ENCODE results near the gene MUC5AC. TPM values are rescaled to one million over a fixed set of nuclear protein-coding genes. Genes with fewer than 3 reads are reported as not detected.

Gene MUC5AC
- total RNA-seq, 4 donors from 2014 or later: not detected

DNA sequence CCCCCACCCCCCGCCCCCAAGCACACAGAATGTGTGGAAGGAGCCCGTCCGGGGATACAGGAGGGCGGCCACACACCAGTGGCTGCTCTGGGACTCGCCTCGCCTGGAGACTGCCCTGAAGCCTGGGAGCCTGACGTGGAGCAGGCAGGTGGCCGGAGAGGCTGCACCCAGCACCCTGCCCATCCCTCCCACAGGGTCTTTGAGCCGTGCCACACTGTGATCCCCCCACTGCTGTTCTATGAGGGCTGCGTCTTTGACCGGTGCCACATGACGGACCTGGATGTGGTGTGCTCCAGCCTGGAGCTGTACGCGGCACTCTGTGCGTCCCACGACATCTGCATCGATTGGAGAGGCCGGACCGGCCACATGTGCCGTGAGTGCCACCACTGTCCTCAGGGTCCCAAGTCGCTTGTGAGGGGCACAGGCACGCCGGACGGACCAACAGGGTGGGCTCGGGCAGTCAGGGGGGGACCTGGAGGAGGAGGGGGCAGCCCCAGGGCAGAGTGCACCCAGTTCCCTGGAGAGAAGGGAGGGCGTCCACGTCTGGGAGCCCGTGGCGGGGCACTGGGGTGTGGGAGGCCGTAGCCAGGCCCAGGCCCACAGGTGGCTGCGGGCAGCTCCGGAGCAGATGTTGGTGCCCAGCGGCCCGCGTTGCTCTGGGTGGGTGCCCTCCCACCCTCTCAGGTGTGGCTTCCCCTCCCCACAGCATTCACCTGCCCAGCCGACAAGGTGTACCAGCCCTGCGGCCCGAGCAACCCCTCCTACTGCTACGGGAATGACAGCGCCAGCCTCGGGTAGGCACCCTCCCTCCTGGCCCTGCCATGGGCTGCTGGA lies 38.1 kb downstream of the MUC5AC start:
- Histone ChIP-seq H3K27me3 (peaks cover 30 to 47% (median 41%) of the 10 kb centered on the region in 3 donors), H3K9me3 (no peaks in the 10 kb centered on the region), H3K27ac (no peak overlapping the region), H3K36me3 (no peaks in the 10 kb centered on the region), H3K4me1 (no peaks in the 10 kb centered on the region), H3K4me3 (no peak overlapping the region)
- no peak for DNase-seq
- in situ Hi-C loops (cut with MboI; ENCODE audit: low sequenced_read_pairs in 4 of 4) (no loop called here), intact Hi-C loops (cut with DNase I; ENCODE audit: low total_unique reads) (no loop called here)
- no peak for TF ChIP-seq POLR2A (IDR thresholded peaks at IDR 0.05)
- TF ChIP-seq, protein P1, sequence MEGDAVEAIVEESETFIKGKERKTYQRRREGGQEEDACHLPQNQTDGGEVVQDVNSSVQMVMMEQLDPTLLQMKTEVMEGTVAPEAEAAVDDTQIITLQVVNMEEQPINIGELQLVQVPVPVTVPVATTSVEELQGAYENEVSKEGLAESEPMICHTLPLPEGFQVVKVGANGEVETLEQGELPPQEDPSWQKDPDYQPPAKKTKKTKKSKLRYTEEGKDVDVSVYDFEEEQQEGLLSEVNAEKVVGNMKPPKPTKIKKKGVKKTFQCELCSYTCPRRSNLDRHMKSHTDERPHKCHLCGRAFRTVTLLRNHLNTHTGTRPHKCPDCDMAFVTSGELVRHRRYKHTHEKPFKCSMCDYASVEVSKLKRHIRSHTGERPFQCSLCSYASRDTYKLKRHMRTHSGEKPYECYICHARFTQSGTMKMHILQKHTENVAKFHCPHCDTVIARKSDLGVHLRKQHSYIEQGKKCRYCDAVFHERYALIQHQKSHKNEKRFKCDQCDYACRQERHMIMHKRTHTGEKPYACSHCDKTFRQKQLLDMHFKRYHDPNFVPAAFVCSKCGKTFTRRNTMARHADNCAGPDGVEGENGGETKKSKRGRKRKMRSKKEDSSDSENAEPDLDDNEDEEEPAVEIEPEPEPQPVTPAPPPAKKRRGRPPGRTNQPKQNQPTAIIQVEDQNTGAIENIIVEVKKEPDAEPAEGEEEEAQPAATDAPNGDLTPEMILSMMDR (IDR thresholded peaks at IDR 0.05 in 4 of 5, conservative IDR thresholded peaks at IDR 0.05 in 1 of 5): no peak
- ATAC-seq: no peak

DNA sequence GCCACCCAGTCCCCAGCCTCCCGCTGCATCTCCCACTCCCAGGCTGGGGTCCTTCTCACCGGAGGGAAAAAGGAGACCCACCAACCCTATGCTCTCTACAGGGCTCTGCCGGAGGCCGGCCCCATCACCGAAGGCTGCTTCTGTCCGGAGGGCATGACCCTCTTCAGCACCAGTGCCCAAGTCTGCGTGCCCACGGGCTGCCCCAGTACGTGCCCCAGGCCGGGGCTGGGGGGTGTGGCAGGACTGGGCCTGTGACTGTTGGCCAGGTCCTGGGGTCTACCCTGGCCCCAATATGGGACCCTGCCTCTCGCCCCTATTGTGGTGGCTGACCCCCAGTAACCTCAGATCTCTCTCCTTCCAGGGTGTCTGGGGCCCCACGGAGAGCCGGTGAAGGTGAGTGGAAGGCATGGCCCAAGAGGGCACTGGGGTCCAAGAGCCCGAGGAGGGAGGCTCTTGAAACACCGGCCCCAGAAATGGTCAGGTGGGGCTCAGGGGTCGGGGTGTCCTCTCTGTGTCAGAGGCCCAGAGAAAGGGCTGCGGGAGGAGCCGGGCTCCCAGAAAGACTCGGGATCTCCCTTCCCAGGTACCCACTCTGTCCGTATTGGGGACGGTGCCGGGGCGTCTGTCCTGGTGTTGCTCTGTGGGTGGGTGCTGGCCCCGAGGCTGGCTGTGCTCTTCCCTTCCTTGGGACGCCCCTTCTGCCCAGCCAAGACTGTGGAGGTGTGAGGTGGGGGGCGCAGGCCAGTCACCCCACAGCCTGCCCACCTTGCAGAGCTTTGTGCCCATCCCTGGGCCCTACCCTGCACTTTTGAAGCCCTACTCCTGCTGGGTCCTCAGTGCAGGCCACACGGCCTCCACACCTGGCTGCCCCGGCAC lies 39.0 kb downstream of the MUC5AC start:
- intact Hi-C loops (cut with DNase I; ENCODE audit: low total_unique reads): no loop called here
- H3K4me1 ChIP-seq: no peaks in the 10 kb centered on the region
- no peak overlapping the region for H3K4me3 ChIP-seq
- no peak for TF ChIP-seq POLR2A (IDR thresholded peaks at IDR 0.05)
- TF ChIP-seq, protein P1 (IDR thresholded peaks at IDR 0.05 in 4 of 5, conservative IDR thresholded peaks at IDR 0.05 in 1 of 5): no peak
- in situ Hi-C loops (cut with MboI; ENCODE audit: low sequenced_read_pairs in 4 of 4): no loop called here
- no peaks in the 10 kb centered on the region for H3K36me3 ChIP-seq
- H3K9me3 ChIP-seq: no peaks in the 10 kb centered on the region
- DNase-seq (peak in 1 of 2 donors; percentile 8), ATAC-seq (no peak)
- no peak overlapping the region for H3K27ac ChIP-seq
- H3K27me3 ChIP-seq: peaks cover 30 to 47% (median 41%) of the 10 kb centered on the region in 3 donors

DNA sequence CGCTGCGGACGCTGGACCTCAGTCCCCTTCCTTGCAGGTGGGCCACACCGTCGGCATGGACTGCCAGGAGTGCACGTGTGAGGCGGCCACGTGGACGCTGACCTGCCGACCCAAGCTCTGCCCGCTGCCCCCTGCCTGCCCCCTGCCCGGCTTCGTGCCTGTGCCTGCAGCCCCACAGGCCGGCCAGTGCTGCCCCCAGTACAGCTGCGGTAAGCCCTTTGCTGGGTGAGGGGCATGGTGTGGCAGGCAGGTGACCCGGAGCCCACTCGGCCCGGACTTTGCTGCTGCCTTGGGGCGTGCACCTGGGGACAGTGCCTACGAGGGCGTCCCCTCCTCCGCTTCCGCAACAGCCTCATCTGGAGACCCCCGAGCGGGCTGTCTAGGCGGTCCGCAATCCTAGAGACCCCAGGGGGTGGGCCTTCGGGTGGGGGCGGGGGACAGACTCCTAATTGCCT lies 39.7 kb downstream of the MUC5AC start:
- in situ Hi-C loops (cut with MboI; ENCODE audit: low sequenced_read_pairs in 4 of 4): no loop called here
- no peaks in the 10 kb centered on the region for H3K4me1 ChIP-seq
- TF ChIP-seq POLR2A (IDR thresholded peaks at IDR 0.05): no peak
- TF ChIP-seq, protein P1 (IDR thresholded peaks at IDR 0.05 in 4 of 5, conservative IDR thresholded peaks at IDR 0.05 in 1 of 5): no peak
- no peaks in the 10 kb centered on the region for H3K9me3 ChIP-seq
- H3K27me3 ChIP-seq: peaks cover 30 to 47% (median 41%) of the 10 kb centered on the region in 3 donors
- intact Hi-C loops (cut with DNase I; ENCODE audit: low total_unique reads): no loop called here
- H3K4me3 ChIP-seq: no peak overlapping the region
- DNase-seq: peak in 1 of 2 donors; percentile 7
- no peak overlapping the region for H3K27ac ChIP-seq
- no peak for ATAC-seq
- H3K36me3 ChIP-seq: no peaks in the 10 kb centered on the region

DNA sequence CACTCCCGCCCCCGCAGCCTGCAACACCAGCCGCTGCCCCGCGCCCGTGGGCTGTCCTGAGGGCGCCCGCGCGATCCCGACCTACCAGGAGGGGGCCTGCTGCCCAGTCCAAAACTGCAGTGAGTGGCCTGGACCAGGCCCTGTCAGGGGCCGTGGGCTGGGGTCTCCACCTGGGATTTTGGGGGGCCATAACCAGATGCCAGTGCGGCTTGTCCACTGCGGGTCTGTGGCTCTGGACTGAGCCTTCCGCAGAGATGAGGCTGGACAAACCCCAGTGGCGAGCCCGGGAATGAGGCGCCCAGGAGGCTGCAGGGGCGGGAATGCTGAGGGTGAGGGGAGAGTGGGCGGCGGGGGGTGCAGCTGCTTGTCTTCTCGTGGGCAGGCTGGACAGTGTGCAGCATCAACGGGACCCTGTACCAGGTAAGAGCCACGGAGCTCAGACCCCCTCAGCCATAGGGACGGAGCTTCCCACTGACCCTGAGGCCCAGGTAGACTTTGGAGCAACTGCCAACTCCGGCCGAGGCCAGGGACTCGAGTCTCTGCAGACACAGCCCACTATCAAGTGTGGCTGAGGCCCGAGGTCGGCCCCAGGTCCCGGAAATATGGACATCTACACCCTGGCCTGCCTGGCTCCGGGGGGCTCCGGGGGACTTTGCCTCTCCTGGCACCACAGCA lies 40.3 kb downstream of the MUC5AC start:
- Histone ChIP-seq H3K4me3 (no peak overlapping the region), H3K36me3 (no peaks in the 10 kb centered on the region), H3K27me3 (peaks cover 29 to 47% (median 41%) of the 10 kb centered on the region in 3 donors), H3K4me1 (no peaks in the 10 kb centered on the region), H3K27ac (no peak overlapping the region), H3K9me3 (no peaks in the 10 kb centered on the region)
- intact Hi-C loops (cut with DNase I; ENCODE audit: low total_unique reads) (no loop called here), in situ Hi-C loops (cut with MboI; ENCODE audit: low sequenced_read_pairs in 4 of 4) (no loop called here)
- TF ChIP-seq POLR2A (IDR thresholded peaks at IDR 0.05): no peak
- TF ChIP-seq, protein P1 (IDR thresholded peaks at IDR 0.05 in 4 of 5, conservative IDR thresholded peaks at IDR 0.05 in 1 of 5): no peak
- ATAC-seq (no peak), DNase-seq (peak in 1 of 2 donors; percentile 6)

Measured in gastrocnemius medialis (tissue), 4 donors.